MM.1S (cell line): ENCODE measurements around the gene PIP4K2A.

ENCODE experiments used
- EZH2phosphoT487 ChIP-seq: fragments of 300-600 bp; sonication (generic); IDR thresholded peaks from 2 replicates; pipeline ENCODE4 v1.6.1; 2018; ENCODE audit warnings: antibody characterized with exemption, low read length
- TF ChIP-seq, protein P1 (sequence below): fragments of 300-600 bp; sonication (generic); IDR thresholded peaks from 2 replicates; pipeline ENCODE4 v1.5.1; 2016; ENCODE audit warnings: antibody characterized with exemption, low read length, mixed read lengths

DNA sequence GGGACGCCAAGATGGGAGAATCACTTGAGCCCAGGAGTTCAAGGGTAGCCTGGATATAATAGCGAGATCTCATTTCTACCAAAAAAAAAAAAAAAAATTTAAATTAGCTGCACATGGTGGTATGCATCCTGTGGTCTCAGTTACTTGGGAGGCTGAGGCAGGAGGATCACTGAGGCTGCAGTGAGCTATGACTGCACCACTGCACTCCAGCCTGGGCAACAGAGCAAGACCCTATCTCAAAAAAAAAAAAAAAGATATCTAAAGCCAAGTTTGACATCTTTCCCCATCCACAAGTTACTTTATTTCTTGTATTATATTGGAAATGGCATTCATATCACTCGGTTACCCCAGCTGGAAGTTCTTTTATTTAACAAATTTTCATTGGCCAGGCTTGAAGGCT, 3.4 kb upstream of the PIP4K2A start:
- TF ChIP-seq EZH2phosphoT487, result no peak
- TF ChIP-seq, protein P1, sequence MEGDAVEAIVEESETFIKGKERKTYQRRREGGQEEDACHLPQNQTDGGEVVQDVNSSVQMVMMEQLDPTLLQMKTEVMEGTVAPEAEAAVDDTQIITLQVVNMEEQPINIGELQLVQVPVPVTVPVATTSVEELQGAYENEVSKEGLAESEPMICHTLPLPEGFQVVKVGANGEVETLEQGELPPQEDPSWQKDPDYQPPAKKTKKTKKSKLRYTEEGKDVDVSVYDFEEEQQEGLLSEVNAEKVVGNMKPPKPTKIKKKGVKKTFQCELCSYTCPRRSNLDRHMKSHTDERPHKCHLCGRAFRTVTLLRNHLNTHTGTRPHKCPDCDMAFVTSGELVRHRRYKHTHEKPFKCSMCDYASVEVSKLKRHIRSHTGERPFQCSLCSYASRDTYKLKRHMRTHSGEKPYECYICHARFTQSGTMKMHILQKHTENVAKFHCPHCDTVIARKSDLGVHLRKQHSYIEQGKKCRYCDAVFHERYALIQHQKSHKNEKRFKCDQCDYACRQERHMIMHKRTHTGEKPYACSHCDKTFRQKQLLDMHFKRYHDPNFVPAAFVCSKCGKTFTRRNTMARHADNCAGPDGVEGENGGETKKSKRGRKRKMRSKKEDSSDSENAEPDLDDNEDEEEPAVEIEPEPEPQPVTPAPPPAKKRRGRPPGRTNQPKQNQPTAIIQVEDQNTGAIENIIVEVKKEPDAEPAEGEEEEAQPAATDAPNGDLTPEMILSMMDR, result no peak
